Measurements from ENCODE around the gene PRKN. TPM values are rescaled to one million over a fixed set of nuclear protein-coding genes. Genes with fewer than 3 reads are reported as not detected.

PRKN gene
- total RNA-seq, 1 experiment from 2014 or later = 0.95 TPM

GRCh38 chr6:162638931-162639574 is 88.5 kb downstream of the PRKN start:
- in situ Hi-C loops (cut with HindIII; ENCODE audit: low pct_unique_long_range_greater_than_20kb, low sequenced_read_pairs) = no loop called here
- DNase-seq (ENCODE audit: low read depth, low spot score) = no peak

- no peak for DNase-seq (ENCODE audit: low read depth, low spot score)
- in situ Hi-C loops (cut with HindIII; ENCODE audit: low pct_unique_long_range_greater_than_20kb, low sequenced_read_pairs) = no loop called here
Observed at GRCh38 chr6:162637317-162637716, 90.2 kb downstream of the PRKN start.

- DNase-seq (ENCODE audit: low read depth, low spot score) = no peak
- in situ Hi-C loops (cut with HindIII; ENCODE audit: low pct_unique_long_range_greater_than_20kb, low sequenced_read_pairs) = no loop called here
Observed at GRCh38 chr6:162636167-162636566, 91.4 kb downstream of the PRKN start.

- in situ Hi-C loops (cut with HindIII; ENCODE audit: low pct_unique_long_range_greater_than_20kb, low sequenced_read_pairs) = no loop called here
- DNase-seq (ENCODE audit: low read depth, low spot score) = no peak
Observed at GRCh38 chr6:162631546-162631945, 96.0 kb downstream of the PRKN start.

GRCh38 chr6:162630069-162630468 is 97.5 kb downstream of the PRKN start:
- in situ Hi-C loops (cut with HindIII; ENCODE audit: low pct_unique_long_range_greater_than_20kb, low sequenced_read_pairs) = no loop called here
- DNase-seq (ENCODE audit: low read depth, low spot score) = no peak

- no peak for DNase-seq (ENCODE audit: low read depth, low spot score)
- in situ Hi-C loops (cut with HindIII; ENCODE audit: low pct_unique_long_range_greater_than_20kb, low sequenced_read_pairs) = no loop called here
Observed at GRCh38 chr6:162627825-162628224, 99.7 kb downstream of the PRKN start.

- in situ Hi-C loops (cut with HindIII; ENCODE audit: low pct_unique_long_range_greater_than_20kb, low sequenced_read_pairs) = no loop called here
- no peak for DNase-seq (ENCODE audit: low read depth, low spot score)
Observed at GRCh38 chr6:162627362-162627761, 100.2 kb downstream of the PRKN start.

- DNase-seq (ENCODE audit: low read depth, low spot score) = no peak
- in situ Hi-C loops (cut with HindIII; ENCODE audit: low pct_unique_long_range_greater_than_20kb, low sequenced_read_pairs) = no loop called here
Observed at GRCh38 chr6:162626869-162627268, 100.7 kb downstream of the PRKN start.

GRCh38 chr6:162625846-162626540 is 101.6 kb downstream of the PRKN start:
- DNase-seq (ENCODE audit: low read depth, low spot score) = no peak
- in situ Hi-C loops (cut with HindIII; ENCODE audit: low pct_unique_long_range_greater_than_20kb, low sequenced_read_pairs) = no loop called here

GRCh38 chr6:162622572-162622971 is 105.0 kb downstream of the PRKN start:
- in situ Hi-C loops (cut with HindIII; ENCODE audit: low pct_unique_long_range_greater_than_20kb, low sequenced_read_pairs) = no loop called here
- DNase-seq (ENCODE audit: low read depth, low spot score) = no peak

- in situ Hi-C loops (cut with HindIII; ENCODE audit: low pct_unique_long_range_greater_than_20kb, low sequenced_read_pairs) = no loop called here
- no peak for DNase-seq (ENCODE audit: low read depth, low spot score)
Observed at GRCh38 chr6:162621246-162621645, 106.3 kb downstream of the PRKN start.

GRCh38 chr6:162620073-162620472 is 107.5 kb downstream of the PRKN start:
- no peak for DNase-seq (ENCODE audit: low read depth, low spot score)
- in situ Hi-C loops (cut with HindIII; ENCODE audit: low pct_unique_long_range_greater_than_20kb, low sequenced_read_pairs) = no loop called here

- in situ Hi-C loops (cut with HindIII; ENCODE audit: low pct_unique_long_range_greater_than_20kb, low sequenced_read_pairs) = no loop called here
- DNase-seq (ENCODE audit: low read depth, low spot score) = no peak
Observed at GRCh38 chr6:162618448-162619002, 109.0 kb downstream of the PRKN start.

GRCh38 chr6:162615016-162615705 is 112.4 kb downstream of the PRKN start:
- DNase-seq (ENCODE audit: low read depth, low spot score) = no peak
- in situ Hi-C loops (cut with HindIII; ENCODE audit: low pct_unique_long_range_greater_than_20kb, low sequenced_read_pairs) = no loop called here

- no peak for DNase-seq (ENCODE audit: low read depth, low spot score)
- in situ Hi-C loops (cut with HindIII; ENCODE audit: low pct_unique_long_range_greater_than_20kb, low sequenced_read_pairs) = no loop called here
Observed at GRCh38 chr6:162613310-162613709, 114.3 kb downstream of the PRKN start.

GRCh38 chr6:162612613-162613012 is 115.0 kb downstream of the PRKN start:
- DNase-seq (ENCODE audit: low read depth, low spot score) = no peak
- in situ Hi-C loops (cut with HindIII; ENCODE audit: low pct_unique_long_range_greater_than_20kb, low sequenced_read_pairs) = no loop called here

GRCh38 chr6:162610351-162610750 is 117.2 kb downstream of the PRKN start:
- in situ Hi-C loops (cut with HindIII; ENCODE audit: low pct_unique_long_range_greater_than_20kb, low sequenced_read_pairs) = no loop called here
- DNase-seq (ENCODE audit: low read depth, low spot score) = no peak

- in situ Hi-C loops (cut with HindIII; ENCODE audit: low pct_unique_long_range_greater_than_20kb, low sequenced_read_pairs) = no loop called here
Observed at GRCh38 chr6:162605881-162606280, 121.7 kb downstream of the PRKN start.

More at GRCh38 chr6:162605881-162606280, 121.7 kb downstream of the PRKN start:
- DNase-seq (ENCODE audit: low read depth, low spot score) = no peak
